Neural crest cell (in vitro differentiated cells): ENCODE results near the gene SLC22A14. TPM values are rescaled to one million over a fixed set of nuclear protein-coding genes. Genes with fewer than 3 reads are reported as not detected.
"Not testable (repeated sequence)": the region's sequence is repeated elsewhere in the genome, so short reads cannot be mapped to it uniquely, and the experiment has no call there.

ENCODE experiments used
- DNase-seq: peaks from one replicate; pipeline ENCODE4 v3.0.0; 2021; ENCODE audit warnings: low read depth, mixed read lengths, low spot score
- H3K27ac Mint-ChIP-seq: one replicate; pipeline ENCODE4 v1.8.0; 2021; ENCODE audit warnings: mild to moderate bottlenecking, mixed read lengths; ENCODE audit not compliant: unreplicated experiment
- H3K27me3 Mint-ChIP-seq: 2 replicates; pipeline ENCODE4 v1.8.0; 2021; ENCODE audit warnings: low read depth, mild to moderate bottlenecking, mixed read lengths
- H3K36me3 Mint-ChIP-seq: 2 replicates; pipeline ENCODE4 v1.8.0; 2021; ENCODE audit warnings: low read depth, mild to moderate bottlenecking, mixed read lengths
- H3K4me1 Mint-ChIP-seq: 2 replicates; pipeline ENCODE4 v1.8.0; 2021; ENCODE audit warnings: mixed read lengths
- H3K4me3 Mint-ChIP-seq: one replicate; pipeline ENCODE4 v1.8.0; 2021; ENCODE audit warnings: mild to moderate bottlenecking, mixed read lengths
- H3K9me3 Mint-ChIP-seq: 2 replicates; pipeline ENCODE4 v1.8.0; 2021; ENCODE audit warnings: mixed read lengths
- total RNA-seq: library from RNA; stranded (reverse); gene quantifications from 2 replicates; pipeline ENCODE4 v1.2.1, GENCODE V29; 2021
- TF ChIP-seq, protein P1 (sequence below): fragments of 200-600 bp; sonication (generic); conservative IDR thresholded peaks from 2 replicates; pipeline ENCODE4 v1.5.0; 2021; ENCODE audit warnings: antibody characterized with exemption, mild to moderate bottlenecking

SLC22A14 gene
- total RNA-seq, 1 donor from 2014 or later, result not detected

DNA sequence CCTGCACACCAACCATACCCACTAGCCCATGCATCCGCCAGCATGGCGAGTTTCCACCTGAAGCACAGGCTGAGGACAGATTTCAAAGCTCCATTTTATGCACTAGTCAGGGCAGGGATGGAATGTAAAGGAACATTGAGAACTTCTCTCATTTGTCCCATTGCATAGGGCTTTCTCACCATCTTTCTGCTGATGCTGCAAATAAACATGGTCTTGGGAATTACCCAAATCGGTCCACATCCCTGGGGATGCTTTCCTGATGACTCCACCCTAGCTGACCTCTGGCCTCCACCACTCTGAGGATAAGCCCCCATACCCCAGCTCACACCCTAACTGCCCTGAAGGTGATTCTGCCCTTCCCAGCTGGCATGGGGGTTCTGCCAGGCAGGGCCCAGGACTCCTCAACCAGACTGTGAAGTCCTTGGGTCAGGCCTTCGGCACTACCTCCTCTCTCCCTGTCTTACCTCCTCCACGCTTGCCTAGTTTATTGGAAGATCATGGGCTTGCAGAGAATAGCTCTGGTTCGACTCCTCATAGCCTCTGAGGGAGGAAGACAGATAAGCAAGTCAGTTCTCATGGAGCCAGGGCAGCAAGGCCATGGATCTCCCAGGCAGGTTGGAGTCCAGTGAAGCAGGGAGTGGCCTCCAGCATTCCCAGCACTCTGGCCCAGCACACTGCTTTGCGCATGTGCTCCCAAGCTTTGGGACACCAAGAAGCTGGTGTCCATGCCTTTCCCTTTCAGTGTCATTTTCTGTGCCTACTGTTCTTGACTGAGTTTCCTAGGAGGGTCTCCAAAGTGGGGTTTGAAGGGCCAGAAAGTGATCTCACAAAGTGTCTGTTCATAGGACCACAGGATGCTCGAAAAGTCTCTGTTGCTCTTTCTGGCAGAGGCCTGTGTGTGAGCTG is 36.9 kb downstream of the SLC22A14 start:
- Mint-ChIP-seq H3K9me3 (peaks cover 2% of the 10 kb centered on the region), H3K4me3 (no peak overlapping the region), H3K4me1 (no peaks in the 10 kb centered on the region), H3K27ac (peak overlapping the region; percentile 35), H3K27me3 (peaks cover 3% of the 10 kb centered on the region), H3K36me3 (no peaks in the 10 kb centered on the region)
- TF ChIP-seq, protein P1, sequence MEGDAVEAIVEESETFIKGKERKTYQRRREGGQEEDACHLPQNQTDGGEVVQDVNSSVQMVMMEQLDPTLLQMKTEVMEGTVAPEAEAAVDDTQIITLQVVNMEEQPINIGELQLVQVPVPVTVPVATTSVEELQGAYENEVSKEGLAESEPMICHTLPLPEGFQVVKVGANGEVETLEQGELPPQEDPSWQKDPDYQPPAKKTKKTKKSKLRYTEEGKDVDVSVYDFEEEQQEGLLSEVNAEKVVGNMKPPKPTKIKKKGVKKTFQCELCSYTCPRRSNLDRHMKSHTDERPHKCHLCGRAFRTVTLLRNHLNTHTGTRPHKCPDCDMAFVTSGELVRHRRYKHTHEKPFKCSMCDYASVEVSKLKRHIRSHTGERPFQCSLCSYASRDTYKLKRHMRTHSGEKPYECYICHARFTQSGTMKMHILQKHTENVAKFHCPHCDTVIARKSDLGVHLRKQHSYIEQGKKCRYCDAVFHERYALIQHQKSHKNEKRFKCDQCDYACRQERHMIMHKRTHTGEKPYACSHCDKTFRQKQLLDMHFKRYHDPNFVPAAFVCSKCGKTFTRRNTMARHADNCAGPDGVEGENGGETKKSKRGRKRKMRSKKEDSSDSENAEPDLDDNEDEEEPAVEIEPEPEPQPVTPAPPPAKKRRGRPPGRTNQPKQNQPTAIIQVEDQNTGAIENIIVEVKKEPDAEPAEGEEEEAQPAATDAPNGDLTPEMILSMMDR, result no peak
- no peak for DNase-seq

DNA sequence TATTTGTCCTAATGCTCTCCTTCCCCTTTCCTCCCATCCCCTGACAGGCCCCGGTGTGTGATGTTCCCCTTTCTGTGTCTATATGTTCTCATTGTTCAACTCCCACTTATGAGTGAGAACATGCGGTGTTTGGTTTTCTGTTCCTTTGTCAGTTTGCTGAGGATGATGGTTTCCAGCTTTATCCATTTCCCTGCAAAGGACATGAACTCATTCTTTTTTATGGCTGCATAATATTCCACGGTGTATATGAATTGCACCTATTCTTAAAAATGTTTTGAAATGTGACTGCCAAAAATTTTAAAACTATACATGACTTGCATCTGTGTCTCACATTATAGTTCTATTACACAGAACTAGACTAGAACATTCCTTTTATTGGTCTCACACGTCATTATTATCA is 38.5 kb downstream of the SLC22A14 start:
- not testable (repeated sequence) for H3K36me3 Mint-ChIP-seq, H3K9me3 Mint-ChIP-seq, H3K4me1 Mint-ChIP-seq, H3K27ac Mint-ChIP-seq, H3K4me3 Mint-ChIP-seq, DNase-seq, H3K27me3 Mint-ChIP-seq

DNA sequence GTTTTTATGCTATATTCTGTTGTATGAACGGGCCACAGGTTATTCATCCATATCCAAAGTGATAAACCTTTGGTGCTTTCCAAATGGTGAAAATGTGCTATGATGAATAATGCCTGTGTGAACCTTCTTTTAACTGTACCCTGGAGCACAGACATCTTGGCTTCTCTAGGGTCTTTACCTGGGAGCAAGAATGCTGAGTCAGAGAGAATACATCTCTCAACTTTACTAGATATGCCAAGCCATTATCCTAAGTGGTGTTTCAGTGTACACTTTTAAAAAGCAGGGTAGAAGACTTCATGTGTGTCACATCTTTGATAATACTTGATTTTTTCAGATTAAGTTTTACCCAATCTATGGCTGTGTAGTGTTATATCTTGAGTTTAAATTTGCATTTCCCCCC is 41.0 kb downstream of the SLC22A14 start:
- Mint-ChIP-seq H3K36me3 (no peaks in the 10 kb centered on the region), H3K4me3 (no peak overlapping the region), H3K27me3 (peaks cover 6% of the 10 kb centered on the region), H3K4me1 (no peaks in the 10 kb centered on the region), H3K9me3 (peaks cover 11% of the 10 kb centered on the region), H3K27ac (no peak overlapping the region)
- TF ChIP-seq, protein P1, result no peak
- DNase-seq, result no peak

DNA sequence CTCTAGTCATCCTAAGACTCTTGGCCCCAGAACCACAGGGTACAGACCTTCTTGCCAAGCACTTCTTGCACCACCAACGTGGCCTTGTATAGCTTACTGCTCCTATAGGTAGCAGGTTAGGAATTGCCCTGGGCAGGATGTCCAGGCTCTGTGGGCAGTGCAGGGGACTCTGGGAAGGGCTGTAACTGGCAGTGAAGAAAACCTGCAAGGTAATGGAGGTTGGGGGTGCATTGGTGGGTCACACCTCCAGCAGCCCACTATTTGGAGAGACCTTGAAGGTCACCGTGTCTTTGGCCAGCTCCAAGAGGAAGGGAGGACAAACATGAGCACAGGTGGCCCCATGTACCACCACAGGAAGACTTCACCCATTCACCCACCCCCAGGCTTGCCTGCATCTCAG is 43.2 kb downstream of the SLC22A14 start:
- Mint-ChIP-seq H3K4me3 (no peak overlapping the region), H3K4me1 (no peaks in the 10 kb centered on the region), H3K27me3 (peaks cover 6% of the 10 kb centered on the region), H3K9me3 (peaks cover 14% of the 10 kb centered on the region), H3K36me3 (no peaks in the 10 kb centered on the region), H3K27ac (no peak overlapping the region)
- TF ChIP-seq, protein P1, result no peak
- DNase-seq, result no peak

DNA sequence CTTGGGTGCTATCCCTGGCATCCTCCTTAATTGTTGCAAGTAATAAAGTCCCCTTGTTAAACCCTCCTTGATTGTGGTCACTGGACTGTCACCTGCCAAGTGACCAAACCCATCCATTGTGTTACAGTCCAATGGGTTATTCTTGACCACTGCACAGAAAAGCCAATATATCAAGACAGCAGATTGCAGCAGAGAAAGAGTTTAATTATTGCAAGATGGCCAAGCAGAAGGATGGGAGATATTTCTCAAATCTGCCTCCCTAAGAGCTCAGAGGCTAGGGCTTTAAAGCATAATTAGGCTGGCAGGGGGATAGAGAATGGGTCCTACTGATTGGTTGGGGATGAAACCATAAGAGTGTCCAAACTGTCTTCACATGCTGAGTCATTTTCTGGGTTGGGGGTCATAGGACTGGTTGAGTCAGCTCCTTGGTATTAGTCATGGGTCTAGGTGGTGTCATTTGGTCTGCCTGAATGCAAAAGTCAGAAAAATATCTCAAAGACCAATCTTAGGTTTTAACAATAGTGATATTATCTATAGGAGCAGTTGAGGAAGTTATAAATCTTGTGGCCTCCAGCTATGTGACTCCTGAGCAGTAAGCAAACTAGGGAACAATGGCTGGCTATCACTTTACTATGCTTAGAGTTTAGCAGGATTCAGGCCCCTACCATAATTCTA is 45.4 kb downstream of the SLC22A14 start:
- no peak for DNase-seq
- H3K36me3 Mint-ChIP-seq, result no peaks in the 10 kb centered on the region
- no peak overlapping the region for H3K4me3 Mint-ChIP-seq
- H3K9me3 Mint-ChIP-seq, result peaks cover 14% of the 10 kb centered on the region
- TF ChIP-seq, protein P1, result no peak
- H3K27ac Mint-ChIP-seq, result no peak overlapping the region
- no peaks in the 10 kb centered on the region for H3K4me1 Mint-ChIP-seq
- H3K27me3 Mint-ChIP-seq, result peaks cover 6% of the 10 kb centered on the region
